Measurements from ENCODE around the gene CEACAM21.

The CEACAM21 gene

GRCh38 chr19:41620171-41620570 is 44.2 kb downstream of the CEACAM21 start:
- no peak for DNase-seq (ENCODE audit: low spot score)

DNA sequence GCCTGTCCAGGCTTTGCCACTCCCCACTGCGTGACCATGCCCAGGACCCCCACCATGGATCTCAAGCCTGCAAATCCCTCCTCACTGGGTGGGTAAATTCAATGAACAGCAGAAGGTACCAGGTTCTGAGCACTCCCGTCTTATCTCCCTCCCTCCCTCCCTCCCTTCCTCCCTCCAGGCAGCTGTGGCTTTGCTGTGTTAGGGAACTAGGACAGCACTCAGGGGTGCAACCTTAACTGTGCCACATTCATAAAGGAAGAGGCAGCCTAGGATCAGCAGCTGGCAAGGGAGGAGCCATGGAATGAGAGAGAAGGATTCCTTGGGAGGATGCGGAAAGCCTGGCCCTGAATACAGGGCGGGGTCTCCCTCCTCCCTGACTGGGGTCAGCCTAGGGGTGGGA is 45.3 kb downstream of the CEACAM21 start:
- DNase-seq (ENCODE audit: low spot score): no peak

DNA sequence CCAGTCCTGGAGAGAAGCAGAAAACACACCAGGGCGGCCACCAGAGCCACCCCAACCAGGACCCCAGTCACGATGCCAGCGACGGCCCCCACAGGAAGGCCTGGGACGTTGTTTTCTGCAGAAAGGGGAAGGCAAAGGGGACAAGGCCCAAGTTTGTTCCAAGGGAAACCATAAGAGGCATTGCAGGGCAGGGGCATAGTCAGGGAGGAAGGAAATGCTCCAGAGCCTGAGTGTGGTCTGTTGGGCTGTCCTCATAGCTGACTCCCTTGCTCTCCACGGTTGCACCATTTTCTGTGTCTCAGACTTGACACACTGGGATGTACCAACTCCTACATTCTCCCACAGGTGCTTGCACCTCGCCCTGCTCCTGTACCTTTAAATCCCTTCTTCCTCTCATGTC is 45.7 kb downstream of the CEACAM21 start:
- no peak for DNase-seq (ENCODE audit: low spot score)

DNA sequence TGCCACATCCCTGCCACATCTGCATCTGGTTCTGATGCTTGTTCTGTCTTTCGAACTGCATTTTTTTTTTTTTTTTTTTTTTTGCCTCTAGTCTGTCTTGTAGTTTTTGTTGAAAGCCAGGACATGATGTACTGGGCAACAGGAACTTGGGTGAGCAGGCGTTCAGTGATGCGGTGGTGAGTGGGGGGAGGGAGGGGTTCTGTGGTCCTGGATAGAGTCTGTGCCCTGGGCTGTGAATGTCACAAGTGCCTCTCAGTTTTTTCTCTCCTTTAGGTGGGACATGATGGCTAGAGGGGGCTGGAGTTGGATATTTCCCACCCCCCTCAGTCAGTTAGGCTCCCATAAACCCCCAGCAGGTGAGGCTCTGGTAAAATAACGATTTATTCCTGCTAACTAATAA is 47.4 kb downstream of the CEACAM21 start:
- no peak for DNase-seq (ENCODE audit: low spot score)

- DNase-seq (ENCODE audit: low spot score): no peak
These were observed 48.5 kb downstream of the CEACAM21 start for GRCh38 chr19:41624515-41624914.

DNA sequence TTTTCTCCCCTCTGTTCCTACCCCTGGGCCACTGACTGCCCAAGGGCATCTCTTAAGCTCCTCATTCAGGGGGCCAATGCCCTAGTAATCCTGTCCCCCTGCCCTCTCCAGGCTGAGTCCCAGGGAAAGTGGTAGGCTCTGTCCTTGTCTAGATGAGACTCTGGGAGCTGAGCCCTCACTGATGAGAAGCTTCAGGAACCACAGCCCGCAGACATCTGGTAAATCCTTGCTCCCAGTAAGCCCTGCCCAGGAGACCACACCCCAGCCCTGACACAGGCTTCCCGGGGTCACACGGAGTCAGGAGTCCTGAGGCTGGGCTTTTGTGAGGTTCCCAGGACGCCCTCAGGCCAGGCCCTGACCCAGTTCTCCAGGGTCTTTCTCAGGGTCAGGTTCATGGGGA is 49.0 kb downstream of the CEACAM21 start:
- no peak for DNase-seq (ENCODE audit: low spot score)

DNA sequence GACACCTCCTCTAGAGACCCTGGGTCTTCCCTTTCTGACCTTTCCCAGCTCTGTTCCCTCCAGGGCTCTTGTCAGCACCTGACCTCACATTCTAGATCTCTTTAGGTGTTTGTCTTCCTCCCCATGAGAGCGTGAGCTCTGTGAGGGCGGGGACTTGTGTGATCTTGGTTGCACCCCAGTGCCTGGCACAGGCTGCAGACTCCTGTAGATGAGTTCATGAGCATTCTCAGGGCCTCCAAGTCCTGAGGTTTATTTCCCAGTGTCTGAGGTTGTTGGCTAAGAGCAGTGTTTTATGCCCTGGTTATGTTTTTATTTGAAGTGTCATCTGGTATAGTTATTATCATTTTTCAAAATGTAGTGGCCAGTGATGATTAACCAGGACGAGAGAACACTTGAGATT is 50.3 kb downstream of the CEACAM21 start:
- no peak for DNase-seq (ENCODE audit: low spot score)

DNA sequence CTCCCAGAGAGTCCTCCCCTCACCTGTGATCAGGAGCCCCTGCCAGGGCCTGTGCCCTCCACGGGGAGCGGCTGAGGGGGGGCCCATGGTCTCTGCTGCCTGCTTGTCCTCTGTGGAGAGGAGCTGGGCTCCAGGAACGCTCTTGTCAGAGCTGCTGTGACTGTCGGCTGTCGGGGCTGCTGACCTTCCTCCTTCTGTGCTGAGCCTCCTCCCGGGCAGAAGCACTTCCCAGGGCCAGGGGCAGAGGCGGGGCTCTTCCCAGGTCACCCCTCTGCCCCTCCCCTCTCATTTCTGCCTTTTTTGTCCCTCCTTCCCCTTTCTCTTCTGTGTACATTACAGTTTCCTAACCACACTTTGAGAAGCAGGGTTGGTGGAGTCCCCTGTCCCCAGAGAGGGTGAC is 50.9 kb downstream of the CEACAM21 start, which contains the start of gene CEACAM4:
CEACAM4 (minus strand) TSS at position 198 of the 400 bp plus-strand sequence; CDS start at position 87, 111 bp downstream.
- DNase-seq (ENCODE audit: low spot score): no peak

- no peak for DNase-seq (ENCODE audit: low spot score)
These were observed 52.2 kb downstream of the CEACAM21 start for GRCh38 chr19:41627966-41628675.
